DND-41 (cell line): ENCODE data around the gene MED31.

Source experiments
- CTCF ChIP-seq: IDR thresholded peaks from 2 replicates; pipeline ENCODE4 v1.5.1; 2012; ENCODE audit warnings: borderline replicate concordance, low read length, moderate library complexity, mild to moderate bottlenecking; ENCODE audit not compliant: poor library complexity, severe bottlenecking; ENCODE audit errors: extremely low read depth
- EZH2 ChIP-seq: IDR thresholded peaks from 3 replicates; pipeline ENCODE4 v1.6.1; 2012; ENCODE audit warnings: borderline replicate concordance, low read depth, mild to moderate bottlenecking, moderate library complexity, low read length, inconsistent platforms; ENCODE audit not compliant: severe bottlenecking

DNA sequence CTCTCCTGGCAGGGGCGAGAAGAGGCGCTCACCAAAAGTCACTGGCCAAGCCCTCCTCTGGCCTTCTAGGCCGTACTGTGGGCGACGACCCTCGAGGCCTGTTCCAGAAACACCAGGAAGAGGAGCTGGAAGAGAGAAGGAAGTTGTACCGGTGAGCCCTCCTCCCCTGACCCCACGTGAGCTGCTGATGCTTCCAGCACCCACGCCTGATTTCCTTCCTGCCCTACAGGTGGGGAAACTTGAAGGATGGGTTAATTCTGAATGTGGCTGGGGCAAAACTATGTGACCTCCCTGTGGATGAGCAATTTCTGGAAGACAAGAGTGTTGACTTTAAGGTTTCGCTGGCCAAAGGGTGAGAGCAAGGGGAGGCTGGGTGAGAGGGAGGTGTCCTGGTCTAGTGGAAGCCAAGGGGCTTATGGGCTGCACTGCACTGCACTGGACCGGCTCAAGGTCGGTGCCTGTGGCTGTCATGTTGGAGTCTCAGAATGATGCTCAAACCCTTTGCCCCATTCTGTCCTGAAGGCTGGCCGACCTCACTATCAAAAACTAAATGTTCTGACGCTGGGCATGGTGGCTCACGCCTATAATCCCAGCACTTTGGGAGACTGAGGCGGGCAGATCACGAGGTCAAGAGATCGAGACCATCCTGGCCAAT is 6.4 kb upstream of the MED31 start:
- TF ChIP-seq EZH2 (no peak), CTCF (no peak)
